ENCODE results near the gene MSTO1.
"Not testable (repeated sequence)": the region's sequence is repeated elsewhere in the genome, so short reads cannot be mapped to it uniquely, and the experiment has no call there.

GRCh38 chr1:155561779-155562580 is 48.0 kb upstream of the MSTO1 start:
- TF ChIP-seq, protein P1, sequence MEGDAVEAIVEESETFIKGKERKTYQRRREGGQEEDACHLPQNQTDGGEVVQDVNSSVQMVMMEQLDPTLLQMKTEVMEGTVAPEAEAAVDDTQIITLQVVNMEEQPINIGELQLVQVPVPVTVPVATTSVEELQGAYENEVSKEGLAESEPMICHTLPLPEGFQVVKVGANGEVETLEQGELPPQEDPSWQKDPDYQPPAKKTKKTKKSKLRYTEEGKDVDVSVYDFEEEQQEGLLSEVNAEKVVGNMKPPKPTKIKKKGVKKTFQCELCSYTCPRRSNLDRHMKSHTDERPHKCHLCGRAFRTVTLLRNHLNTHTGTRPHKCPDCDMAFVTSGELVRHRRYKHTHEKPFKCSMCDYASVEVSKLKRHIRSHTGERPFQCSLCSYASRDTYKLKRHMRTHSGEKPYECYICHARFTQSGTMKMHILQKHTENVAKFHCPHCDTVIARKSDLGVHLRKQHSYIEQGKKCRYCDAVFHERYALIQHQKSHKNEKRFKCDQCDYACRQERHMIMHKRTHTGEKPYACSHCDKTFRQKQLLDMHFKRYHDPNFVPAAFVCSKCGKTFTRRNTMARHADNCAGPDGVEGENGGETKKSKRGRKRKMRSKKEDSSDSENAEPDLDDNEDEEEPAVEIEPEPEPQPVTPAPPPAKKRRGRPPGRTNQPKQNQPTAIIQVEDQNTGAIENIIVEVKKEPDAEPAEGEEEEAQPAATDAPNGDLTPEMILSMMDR (IDR thresholded peaks at IDR 0.05; ENCODE audit: low read length) = not testable (repeated sequence)
- TF ChIP-seq EZH2 (optimal IDR thresholded peaks at IDR 0.05; ENCODE audit: low read depth, low read length); EZH2phosphoT487 (IDR thresholded peaks at IDR 0.05; ENCODE audit: low read length): not testable (repeated sequence)
